A172 (cell line): ENCODE results near the gene NOS3. TPM values are rescaled to one million over a fixed set of nuclear protein-coding genes. Genes with fewer than 3 reads are reported as not detected.
"Not testable (repeated sequence)": the region's sequence is repeated elsewhere in the genome, so short reads cannot be mapped to it uniquely, and the experiment has no call there.

Experiments
- DNase-seq: peaks from one replicate; pipeline ENCODE4 v3.0.0-alpha.2; 2015; ENCODE audit warnings: low spot score
- total RNA-seq: library from RNA; depleted of rRNA; stranded (reverse); fragments of >200 nt; shearing (Covaris generic); gene quantifications from 2 replicates; pipeline ENCODE4 v1.2.3, GENCODE V29; 2014

The NOS3 gene
- total RNA-seq, 1 experiment from 2014 or later = 0.74 TPM

- no peak for DNase-seq
Observed at GRCh38 chr7:151017370-151017952, 26.6 kb downstream of the NOS3 start.

- no peak for DNase-seq
Observed at GRCh38 chr7:151017953-151018420, 27.2 kb downstream of the NOS3 start.

GRCh38 chr7:151018421-151019129 lies 27.8 kb downstream of the NOS3 start:
- no peak for DNase-seq

GRCh38 chr7:151019130-151019447 lies 28.3 kb downstream of the NOS3 start:
- no peak for DNase-seq

GRCh38 chr7:151020231-151020630 lies 29.4 kb downstream of the NOS3 start:
- DNase-seq = no peak

GRCh38 chr7:151023232-151023631 lies 32.4 kb downstream of the NOS3 start:
- no peak for DNase-seq

GRCh38 chr7:151024435-151025056 lies 33.7 kb downstream of the NOS3 start, which contains the start of gene ATG9B:
Gene ATG9B, minus strand, starts transcription at chr7:151024494. Its CDS starts 71 bp downstream, at chr7:151024423.
- DNase-seq = no peak

GRCh38 chr7:151025924-151026671 lies 35.3 kb downstream of the NOS3 start:
- peak; percentile 65 for DNase-seq

GRCh38 chr7:151026771-151027727 lies 36.2 kb downstream of the NOS3 start:
- DNase-seq = not testable (repeated sequence)

GRCh38 chr7:151027728-151028130 lies 36.9 kb downstream of the NOS3 start:
- not testable (repeated sequence) for DNase-seq

GRCh38 chr7:151028131-151028947 lies 37.5 kb downstream of the NOS3 start, which contains the start of gene ABCB8:
Gene ABCB8, plus strand, starts transcription at chr7:151028450. Its CDS starts 66 bp downstream, at chr7:151028516.
- peak; percentile 98 for DNase-seq

GRCh38 chr7:151028948-151029501 lies 38.2 kb downstream of the NOS3 start:
- no peak for DNase-seq

- DNase-seq = no peak
Observed at GRCh38 chr7:151031011-151031410, 40.2 kb downstream of the NOS3 start.

- no peak for DNase-seq
Observed at GRCh38 chr7:151032936-151033863, 42.4 kb downstream of the NOS3 start.

- DNase-seq = no peak
Observed at GRCh38 chr7:151033864-151034249, 43.0 kb downstream of the NOS3 start.

- no peak for DNase-seq
Observed at GRCh38 chr7:151034312-151035025, 43.7 kb downstream of the NOS3 start.

GRCh38 chr7:151035026-151035717 lies 44.4 kb downstream of the NOS3 start:
- DNase-seq = no peak
